Measurements from ENCODE around the gene KCNK18.

DNA sequence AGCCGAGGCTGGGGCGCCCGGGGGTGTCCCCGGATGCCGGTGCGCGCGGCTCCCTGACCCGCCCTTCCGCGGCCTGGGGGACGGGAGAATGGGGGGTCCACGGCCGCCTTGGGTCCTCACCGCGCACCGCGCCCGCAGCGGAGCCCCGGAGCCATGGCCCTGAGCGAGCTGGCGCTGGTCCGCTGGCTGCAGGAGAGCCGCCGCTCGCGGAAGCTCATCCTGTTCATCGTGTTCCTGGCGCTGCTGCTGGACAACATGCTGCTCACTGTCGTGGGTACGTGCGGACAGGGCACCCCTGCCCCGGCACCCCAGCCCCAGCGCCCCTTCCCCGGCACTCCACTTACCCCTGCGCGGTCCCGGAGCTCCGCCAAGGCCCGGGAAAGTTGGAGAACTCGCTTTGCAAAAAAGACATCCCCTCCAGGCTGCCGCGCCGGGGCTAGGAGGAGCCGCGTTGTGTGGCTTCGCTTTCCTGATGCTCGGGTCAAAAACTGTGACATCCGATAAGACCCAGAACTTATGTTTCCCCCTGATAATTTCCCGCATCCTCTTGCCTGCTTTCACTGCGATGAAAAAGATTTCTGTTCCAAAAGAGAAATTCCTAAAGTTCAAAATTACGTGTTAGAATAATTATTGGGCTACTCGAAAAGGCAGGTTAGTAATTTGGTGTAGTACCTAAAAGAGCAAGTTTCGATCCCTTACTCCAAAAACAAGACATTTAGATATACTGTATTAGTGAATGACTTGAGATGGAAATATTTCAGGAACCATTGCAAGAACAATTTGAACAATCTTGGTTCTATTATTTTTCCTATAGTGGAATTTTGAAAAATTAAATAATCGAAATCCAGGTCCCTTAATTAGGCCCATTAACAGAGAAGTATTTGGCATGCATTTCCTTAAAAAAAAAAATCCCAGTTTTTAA lies 44.5 kb downstream of the KCNK18 start:
- TF ChIP-seq, protein P1, sequence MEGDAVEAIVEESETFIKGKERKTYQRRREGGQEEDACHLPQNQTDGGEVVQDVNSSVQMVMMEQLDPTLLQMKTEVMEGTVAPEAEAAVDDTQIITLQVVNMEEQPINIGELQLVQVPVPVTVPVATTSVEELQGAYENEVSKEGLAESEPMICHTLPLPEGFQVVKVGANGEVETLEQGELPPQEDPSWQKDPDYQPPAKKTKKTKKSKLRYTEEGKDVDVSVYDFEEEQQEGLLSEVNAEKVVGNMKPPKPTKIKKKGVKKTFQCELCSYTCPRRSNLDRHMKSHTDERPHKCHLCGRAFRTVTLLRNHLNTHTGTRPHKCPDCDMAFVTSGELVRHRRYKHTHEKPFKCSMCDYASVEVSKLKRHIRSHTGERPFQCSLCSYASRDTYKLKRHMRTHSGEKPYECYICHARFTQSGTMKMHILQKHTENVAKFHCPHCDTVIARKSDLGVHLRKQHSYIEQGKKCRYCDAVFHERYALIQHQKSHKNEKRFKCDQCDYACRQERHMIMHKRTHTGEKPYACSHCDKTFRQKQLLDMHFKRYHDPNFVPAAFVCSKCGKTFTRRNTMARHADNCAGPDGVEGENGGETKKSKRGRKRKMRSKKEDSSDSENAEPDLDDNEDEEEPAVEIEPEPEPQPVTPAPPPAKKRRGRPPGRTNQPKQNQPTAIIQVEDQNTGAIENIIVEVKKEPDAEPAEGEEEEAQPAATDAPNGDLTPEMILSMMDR (IDR thresholded peaks at IDR 0.05; ENCODE audit: borderline replicate concordance, extremely low read depth, low read length, poor library complexity, severe bottlenecking): no peak
- TF ChIP-seq EZH2 (IDR thresholded peaks at IDR 0.05; ENCODE audit: borderline replicate concordance, low read depth, low read length, severe bottlenecking): no peak
